HK-2 (cell line): ENCODE data around the gene IGFL2.

Source experiments
- DNase-seq: peaks from one replicate; pipeline ENCODE4 v3.0.0-alpha.2; 2018; ENCODE audit not compliant: unreplicated experiment

Gene IGFL2

GRCh38 chr19:46209051-46209450 lies 61.0 kb downstream of the IGFL2 start:
- no peak for DNase-seq

GRCh38 chr19:46209472-46209871 lies 61.4 kb downstream of the IGFL2 start:
- no peak for DNase-seq

- no peak for DNase-seq
Observed at GRCh38 chr19:46210669-46211068, 62.6 kb downstream of the IGFL2 start.
